22Rv1 (cell line): Measurements from ENCODE around the gene GJA9.

Experiments used
- H3K27ac ChIP-seq: fragments of 450-650 bp; 2 replicates; pipeline ENCODE4 v1.5.1; 2017
- CTCF ChIP-seq: fragments of 450-650 bp; IDR thresholded peaks from 2 replicates; pipeline ENCODE4 v1.5.1; 2017; ENCODE audit warnings: mild to moderate bottlenecking
- ZFX ChIP-seq: fragments of 450-650 bp; IDR thresholded peaks from 2 replicates; pipeline ENCODE4 v1.6.1; 2017; ENCODE audit warnings: antibody characterized with exemption, borderline replicate concordance

GJA9 gene

GRCh38 chr1:38881487-38881886, at the start of gene GJA9:
TSS of gene GJA9 (minus strand) at chr1:38881587. CDS start at chr1:38876098, 5,489 bp downstream.
- no peak within 1 kb of the TSS for H3K27ac ChIP-seq
- TF ChIP-seq ZFX: no peak
- no peak for TF ChIP-seq CTCF

GRCh38 chr1:38929476-38929875, 48.1 kb upstream of the GJA9 start:
- H3K27ac ChIP-seq: no peak overlapping the region
- no peak for TF ChIP-seq CTCF
- TF ChIP-seq ZFX: no peak

GRCh38 chr1:38929054-38929453, 47.7 kb upstream of the GJA9 start:
- H3K27ac ChIP-seq: no peak overlapping the region
- TF ChIP-seq ZFX (no peak), CTCF (no peak)

GRCh38 chr1:38926091-38926490, 44.7 kb upstream of the GJA9 start:
- no peak for TF ChIP-seq ZFX
- no peak for TF ChIP-seq CTCF
- H3K27ac ChIP-seq: no peak overlapping the region

- H3K27ac ChIP-seq: no peak overlapping the region
- no peak for TF ChIP-seq CTCF
- no peak for TF ChIP-seq ZFX
Measured at GRCh38 chr1:38925391-38925790, 44.0 kb upstream of the GJA9 start.

GRCh38 chr1:38923607-38924006, 42.2 kb upstream of the GJA9 start:
- no peak for TF ChIP-seq CTCF
- no peak for TF ChIP-seq ZFX
- no peak overlapping the region for H3K27ac ChIP-seq

- no peak overlapping the region for H3K27ac ChIP-seq
- no peak for TF ChIP-seq ZFX
Measured at GRCh38 chr1:38919130-38919529, 37.7 kb upstream of the GJA9 start.

GRCh38 chr1:38918568-38918967, 37.2 kb upstream of the GJA9 start:
- no peak overlapping the region for H3K27ac ChIP-seq
- TF ChIP-seq ZFX: no peak
- no peak for TF ChIP-seq CTCF
